Epithelial cell of prostate (primary cell): ENCODE measurements around the gene TRPM4.
"Not testable (repeated sequence)": the region's sequence is repeated elsewhere in the genome, so short reads cannot be mapped to it uniquely, and the experiment has no call there.

Experiments used
- DNase-seq: peaks from one replicate; pipeline ENCODE4 v3.0.0-alpha.2; 2011; ENCODE audit warnings: low read depth, low spot score
- H3K27ac ChIP-seq: fragments of 450-650 bp; 2 replicates; pipeline ENCODE4 v1.5.1; 2017; ENCODE audit warnings: mild to moderate bottlenecking

Gene TRPM4

GRCh38 chr19:49216071-49216470 lies 58.5 kb downstream of the TRPM4 start:
- no peak for DNase-seq
- no peak overlapping the region for H3K27ac ChIP-seq

- no peak overlapping the region for H3K27ac ChIP-seq
Measured at GRCh38 chr19:49217382-49217781, 59.8 kb downstream of the TRPM4 start.

GRCh38 chr19:49222011-49222410 lies 64.4 kb downstream of the TRPM4 start:
- no peak overlapping the region for H3K27ac ChIP-seq
- DNase-seq: no peak

More at GRCh38 chr19:49217382-49217781, 59.8 kb downstream of the TRPM4 start:
- DNase-seq: no peak

GRCh38 chr19:49222528-49222927 lies 64.9 kb downstream of the TRPM4 start:
- no peak overlapping the region for H3K27ac ChIP-seq
- no peak for DNase-seq

- no peak for DNase-seq
Measured at GRCh38 chr19:49223472-49223871, 65.9 kb downstream of the TRPM4 start.

GRCh38 chr19:49224441-49224840 lies 66.8 kb downstream of the TRPM4 start:
- H3K27ac ChIP-seq, DNase-seq: not testable (repeated sequence)

More at GRCh38 chr19:49223472-49223871, 65.9 kb downstream of the TRPM4 start:
- no peak overlapping the region for H3K27ac ChIP-seq

GRCh38 chr19:49224879-49225278 lies 67.3 kb downstream of the TRPM4 start:
- no peak for DNase-seq
- H3K27ac ChIP-seq: no peak overlapping the region

GRCh38 chr19:49229416-49229815 lies 71.8 kb downstream of the TRPM4 start:
- no peak for DNase-seq

GRCh38 chr19:49231389-49231788 lies 73.8 kb downstream of the TRPM4 start:
- no peak overlapping the region for H3K27ac ChIP-seq
- no peak for DNase-seq

More at GRCh38 chr19:49229416-49229815, 71.8 kb downstream of the TRPM4 start:
- H3K27ac ChIP-seq: no peak overlapping the region

- DNase-seq: no peak
- H3K27ac ChIP-seq: no peak overlapping the region
Measured at GRCh38 chr19:49231804-49232203, 74.2 kb downstream of the TRPM4 start.

- no peak overlapping the region for H3K27ac ChIP-seq
- DNase-seq: no peak
Measured at GRCh38 chr19:49233163-49233562, 75.6 kb downstream of the TRPM4 start.

GRCh38 chr19:49241769-49242168 lies 84.2 kb downstream of the TRPM4 start:
- no peak for DNase-seq
- no peak overlapping the region for H3K27ac ChIP-seq

- DNase-seq: no peak
Measured at GRCh38 chr19:49243129-49243528, 85.5 kb downstream of the TRPM4 start.

GRCh38 chr19:49243726-49244125 lies 86.1 kb downstream of the TRPM4 start:
- DNase-seq: no peak
- H3K27ac ChIP-seq: no peak overlapping the region

More at GRCh38 chr19:49243129-49243528, 85.5 kb downstream of the TRPM4 start:
- no peak overlapping the region for H3K27ac ChIP-seq

- DNase-seq: no peak
- no peak overlapping the region for H3K27ac ChIP-seq
Measured at GRCh38 chr19:49244256-49244655, 86.7 kb downstream of the TRPM4 start.

GRCh38 chr19:49247676-49248075 lies 90.1 kb downstream of the TRPM4 start:
- H3K27ac ChIP-seq: no peak overlapping the region
- no peak for DNase-seq

- no peak for DNase-seq
- no peak overlapping the region for H3K27ac ChIP-seq
Measured at GRCh38 chr19:49249933-49250332, 92.3 kb downstream of the TRPM4 start.

- H3K27ac ChIP-seq: no peak overlapping the region
- DNase-seq: no peak
Measured at GRCh38 chr19:49255674-49256073, 98.1 kb downstream of the TRPM4 start.

- no peak for DNase-seq
- H3K27ac ChIP-seq: no peak overlapping the region
Measured at GRCh38 chr19:49256691-49257090, 99.1 kb downstream of the TRPM4 start.
